Measurements from ENCODE around the gene RXFP3.
A peak's percentile ranks its signal among the peaks of the same experiment; 100 is the strongest.
"Not testable (repeated sequence)": the region's sequence is repeated elsewhere in the genome, so short reads cannot be mapped to it uniquely, and the experiment has no call there.

RXFP3 gene

GRCh38 chr5:33936381-33937016, at the start of gene RXFP3:
Gene RXFP3 (plus strand): TSS chr5:33936386. CDS start chr5:33936741, 355 bp downstream.
- no peak for DNase-seq

GRCh38 chr5:33887268-33887667, 48.9 kb upstream of the RXFP3 start:
- no peak for DNase-seq

GRCh38 chr5:33888587-33888986, 47.6 kb upstream of the RXFP3 start:
- no peak for DNase-seq

GRCh38 chr5:33890131-33891032, 45.8 kb upstream of the RXFP3 start:
- DNase-seq, result no peak

GRCh38 chr5:33891446-33891787, 44.8 kb upstream of the RXFP3 start:
- no peak for DNase-seq

GRCh38 chr5:33891788-33892619, 44.2 kb upstream of the RXFP3 start, which contains the start of gene ADAMTS12:
Gene ADAMTS12 (minus strand): TSS chr5:33891990. CDS start chr5:33891856, 134 bp downstream.
- no peak for DNase-seq

GRCh38 chr5:33892620-33893137, 43.5 kb upstream of the RXFP3 start:
- DNase-seq, result no peak

GRCh38 chr5:33894566-33894965, 41.6 kb upstream of the RXFP3 start:
- DNase-seq, result no peak

- no peak for DNase-seq
These were observed 35.0 kb upstream of the RXFP3 start for GRCh38 chr5:33901156-33901555.

- DNase-seq, result no peak
These were observed 33.1 kb upstream of the RXFP3 start for GRCh38 chr5:33903118-33903517.

GRCh38 chr5:33905381-33905780, 30.8 kb upstream of the RXFP3 start:
- no peak for DNase-seq

- DNase-seq, result peak in 1 of 2 donors; percentile 3
These were observed 29.9 kb upstream of the RXFP3 start for GRCh38 chr5:33906248-33906647.

- DNase-seq, result not testable (repeated sequence)
These were observed 21.3 kb upstream of the RXFP3 start for GRCh38 chr5:33914844-33915243.

GRCh38 chr5:33921002-33921401, 15.2 kb upstream of the RXFP3 start:
- no peak for DNase-seq

- DNase-seq, result no peak
These were observed 10.9 kb upstream of the RXFP3 start for GRCh38 chr5:33925278-33925677.

- no peak for DNase-seq
These were observed 8.5 kb upstream of the RXFP3 start for GRCh38 chr5:33927685-33928084.

- no peak for DNase-seq
These were observed 7.9 kb upstream of the RXFP3 start for GRCh38 chr5:33928283-33928682.

- DNase-seq, result no peak
These were observed 6.1 kb upstream of the RXFP3 start for GRCh38 chr5:33929925-33930690.

GRCh38 chr5:33931136-33931535, 5.0 kb upstream of the RXFP3 start:
- DNase-seq, result no peak

- no peak for DNase-seq
These were observed 2.4 kb upstream of the RXFP3 start for GRCh38 chr5:33933723-33934169.

- no peak for DNase-seq
These were observed 2.0 kb upstream of the RXFP3 start for GRCh38 chr5:33934176-33934575.

GRCh38 chr5:33936004-33936380, 194 bp upstream of the RXFP3 start:
- DNase-seq, result peak in 1 of 2 donors; percentile 12
